GM19397 (cell line): ENCODE measurements around the gene MMP20.

ENCODE experiments used
- ATAC-seq: cut with Tn5 transposase; IDR thresholded peaks from one replicate; pipeline ENCODE4 v1.9.1; 2021; ENCODE audit warnings: mild to moderate bottlenecking, moderate library complexity; ENCODE audit not compliant: unreplicated experiment

The MMP20 gene

GRCh38 chr11:102623128-102623527, 2.0 kb downstream of the MMP20 start:
- ATAC-seq = no peak

DNA sequence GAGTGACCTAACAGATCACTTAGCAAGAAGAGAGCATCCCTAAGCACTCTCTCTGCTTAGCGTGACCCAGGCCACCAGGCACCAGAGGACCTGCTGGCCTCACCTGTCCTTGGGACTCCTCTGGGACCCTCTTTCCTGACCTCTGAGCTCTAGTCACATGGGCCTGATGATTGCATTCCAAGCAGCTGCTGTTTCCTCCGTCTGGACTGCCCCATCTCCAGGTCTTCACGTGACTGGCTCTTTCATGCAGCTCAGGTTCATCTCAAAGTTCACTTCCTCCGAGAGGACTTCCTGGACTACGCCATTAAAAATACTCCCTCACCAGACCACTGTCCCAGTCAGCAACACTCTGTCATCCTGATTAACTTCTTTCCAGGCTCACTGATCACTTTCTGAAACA, 2.9 kb downstream of the MMP20 start:
- ATAC-seq = no peak

DNA sequence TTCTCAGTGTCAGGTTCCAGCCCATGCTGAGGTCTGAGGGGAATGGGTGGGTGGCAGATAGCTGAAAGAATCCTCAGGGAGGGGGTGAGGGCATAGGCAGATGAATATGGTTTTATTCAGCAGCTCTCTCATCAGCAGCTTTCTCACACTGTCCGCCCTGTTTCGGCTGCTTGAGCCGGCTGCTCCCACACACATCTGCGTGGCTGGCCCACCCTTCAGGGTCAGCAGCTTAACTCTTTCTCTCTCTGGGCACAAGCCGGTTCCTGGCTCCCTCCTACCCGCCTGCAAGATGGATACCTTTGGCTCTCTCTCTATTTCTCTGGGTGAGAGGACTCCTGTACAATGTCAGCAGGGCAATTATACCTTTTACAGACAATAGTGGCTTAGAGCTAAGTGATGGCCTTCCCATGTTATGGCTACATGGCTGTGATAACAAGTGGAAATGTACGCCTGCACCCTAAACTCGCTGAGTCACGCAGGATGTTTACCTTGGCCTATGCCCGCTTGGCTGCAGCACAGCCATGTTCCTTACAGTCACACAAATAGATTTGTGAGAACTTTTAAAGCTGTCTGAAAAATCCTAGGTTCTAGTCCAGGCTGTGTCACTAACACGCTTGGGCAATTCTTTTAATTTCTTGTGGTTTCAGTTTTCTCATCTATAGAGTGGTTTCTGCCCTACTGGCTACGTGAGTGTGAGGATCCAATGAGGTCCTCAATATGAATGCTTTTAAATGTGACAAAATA, 4.1 kb downstream of the MMP20 start:
- ATAC-seq = no peak

DNA sequence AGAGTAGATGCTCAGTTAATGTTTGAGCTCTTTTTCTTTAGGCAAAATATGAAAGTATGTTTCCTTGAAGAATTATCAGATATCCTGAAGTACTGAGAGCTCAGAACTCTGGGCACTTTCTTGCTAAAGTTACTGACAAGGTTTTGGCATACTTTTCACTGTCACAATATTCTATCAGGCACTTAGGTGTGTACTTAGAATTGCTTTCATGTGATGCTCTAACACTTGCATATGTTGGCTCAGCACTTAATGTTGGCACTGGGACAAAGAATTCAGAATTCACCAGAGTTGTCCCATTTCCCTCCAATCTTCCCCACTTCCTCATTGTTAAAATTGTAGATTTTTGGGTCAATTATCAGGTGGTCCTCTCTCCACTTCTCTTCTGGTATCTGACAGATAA, 5.0 kb downstream of the MMP20 start:
- no peak for ATAC-seq

DNA sequence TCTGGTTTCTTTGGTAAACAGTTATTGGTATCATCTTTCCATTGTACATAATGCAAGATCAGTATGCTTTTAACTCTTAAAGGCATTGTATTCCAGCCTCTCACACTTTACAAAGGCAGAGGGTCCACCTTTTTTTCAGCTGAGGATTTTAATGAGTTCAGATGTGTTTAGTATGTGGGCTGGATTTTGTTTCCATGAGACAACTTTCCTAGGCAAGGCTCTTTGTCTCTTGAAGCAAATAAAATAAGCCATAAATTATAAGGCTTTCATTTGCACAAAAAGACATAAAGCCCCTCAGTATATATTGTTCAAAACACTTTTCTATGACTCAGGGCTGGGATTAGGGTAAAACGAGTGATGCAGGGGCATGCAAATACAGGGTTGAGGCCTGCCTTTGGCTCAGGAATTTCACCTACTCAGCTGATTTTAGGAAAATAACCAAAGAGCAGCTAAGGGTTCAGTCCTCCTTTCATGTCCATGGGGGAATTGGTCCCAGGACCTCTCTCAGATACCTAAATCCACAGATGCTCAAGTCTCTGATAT, 7.6 kb downstream of the MMP20 start:
- ATAC-seq = no peak

DNA sequence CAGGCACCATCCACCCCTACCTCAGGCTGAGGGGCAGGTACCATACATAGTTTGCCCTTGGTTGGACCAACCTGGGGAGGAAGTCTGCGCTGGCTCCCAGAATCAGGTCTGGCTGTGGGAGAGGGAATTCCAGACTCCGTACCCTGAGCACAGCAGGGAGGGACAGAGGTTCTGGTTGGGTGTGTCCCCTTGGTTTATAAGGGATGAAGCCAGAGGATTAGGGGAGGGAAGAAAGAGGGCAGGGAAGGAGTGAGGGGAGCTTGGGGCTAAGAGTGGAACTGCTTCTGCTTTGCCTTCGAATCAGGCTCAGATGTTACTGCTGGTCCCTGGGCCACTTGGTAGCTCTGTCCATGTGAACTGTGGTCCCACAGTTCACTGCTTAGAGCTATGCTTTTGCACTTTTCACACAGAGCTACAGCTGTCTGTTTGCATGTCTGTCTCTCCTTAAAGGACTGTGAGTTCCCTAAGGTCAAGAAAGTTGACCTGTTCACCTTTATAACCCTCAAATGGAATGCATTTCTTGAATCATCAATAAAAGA, 9.2 kb downstream of the MMP20 start:
- no peak for ATAC-seq

- no peak for ATAC-seq
Observed at GRCh38 chr11:102615077-102615893, 9.8 kb downstream of the MMP20 start.

GRCh38 chr11:102614485-102614884, 10.6 kb downstream of the MMP20 start:
- no peak for ATAC-seq

GRCh38 chr11:102614031-102614430, 11.1 kb downstream of the MMP20 start:
- ATAC-seq = no peak

DNA sequence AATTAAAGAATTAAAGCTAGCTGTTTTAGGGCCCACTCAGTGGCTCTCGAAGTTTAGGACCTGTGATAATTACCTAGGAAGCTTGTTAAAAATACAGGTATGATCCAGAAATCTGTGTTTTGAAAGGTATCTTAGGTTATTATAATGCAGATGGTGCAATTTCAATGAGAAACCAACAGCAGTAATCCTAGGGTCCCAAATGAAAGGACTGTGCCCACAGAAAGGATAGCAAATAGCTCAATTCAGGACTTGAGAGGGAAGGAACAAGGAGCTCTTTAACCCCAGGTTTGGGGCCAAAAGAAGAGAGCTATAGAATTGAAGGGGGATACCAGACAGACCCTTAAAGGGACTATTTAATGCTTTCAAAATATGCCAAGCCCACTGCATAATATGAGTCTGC, 11.7 kb downstream of the MMP20 start:
- no peak for ATAC-seq

DNA sequence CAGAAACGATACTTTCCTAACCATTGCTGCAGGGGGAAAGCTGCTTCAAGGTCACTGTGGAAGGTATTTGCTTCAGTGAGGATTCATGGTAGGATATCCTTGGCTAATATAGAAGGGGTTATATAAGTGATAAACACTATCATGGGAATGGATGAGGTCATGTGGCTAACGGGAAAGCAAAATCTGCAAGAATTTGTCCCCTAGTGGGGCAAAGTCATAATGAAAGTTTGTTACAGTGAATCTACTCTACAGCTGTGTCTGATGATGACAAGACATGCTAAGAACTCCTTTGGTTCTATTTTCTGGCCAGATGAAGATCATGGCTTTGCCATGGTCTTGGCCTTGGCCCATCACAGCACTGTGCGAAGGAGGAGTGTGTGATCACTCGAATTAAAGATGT, 13.8 kb downstream of the MMP20 start:
- ATAC-seq = no peak

DNA sequence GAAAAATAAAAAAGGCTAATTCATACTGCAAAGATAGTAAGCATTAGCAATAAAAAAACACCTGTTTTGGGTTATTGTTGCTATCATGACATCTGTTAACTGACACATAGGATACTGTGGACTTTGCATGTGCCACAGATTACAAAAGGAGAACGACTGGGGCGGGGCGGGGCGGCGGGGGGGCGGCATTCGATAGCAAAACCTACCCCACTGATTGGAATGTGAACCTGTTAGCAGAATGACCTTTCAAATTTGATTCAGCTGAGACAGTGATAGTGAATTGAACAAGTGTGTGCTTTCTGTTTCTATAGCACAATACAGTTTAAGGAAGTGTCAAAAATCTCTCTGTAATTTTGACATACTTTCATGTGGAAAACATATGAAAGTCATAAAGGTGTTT, 14.9 kb downstream of the MMP20 start:
- no peak for ATAC-seq

- ATAC-seq = no peak
Observed at GRCh38 chr11:102608699-102609098, 16.4 kb downstream of the MMP20 start.

DNA sequence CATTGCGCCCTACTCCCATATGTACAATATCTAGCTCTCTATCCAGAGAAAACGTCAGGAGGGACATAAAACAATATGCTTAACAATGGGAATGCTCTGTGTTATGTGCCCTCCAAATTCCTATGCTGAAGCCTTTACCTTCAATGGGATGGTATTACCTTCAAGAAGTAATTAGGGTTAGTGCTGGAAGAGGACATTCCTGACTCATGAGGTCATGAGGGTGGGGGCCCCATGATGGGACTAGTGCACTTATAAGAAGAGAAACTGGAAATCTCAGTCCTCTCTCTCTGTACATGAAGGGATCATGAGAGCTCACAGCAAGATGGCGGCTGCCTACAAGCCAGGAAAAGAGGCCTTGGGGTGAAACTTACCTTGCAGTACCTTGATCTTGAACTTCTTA, 20.3 kb downstream of the MMP20 start:
- no peak for ATAC-seq

DNA sequence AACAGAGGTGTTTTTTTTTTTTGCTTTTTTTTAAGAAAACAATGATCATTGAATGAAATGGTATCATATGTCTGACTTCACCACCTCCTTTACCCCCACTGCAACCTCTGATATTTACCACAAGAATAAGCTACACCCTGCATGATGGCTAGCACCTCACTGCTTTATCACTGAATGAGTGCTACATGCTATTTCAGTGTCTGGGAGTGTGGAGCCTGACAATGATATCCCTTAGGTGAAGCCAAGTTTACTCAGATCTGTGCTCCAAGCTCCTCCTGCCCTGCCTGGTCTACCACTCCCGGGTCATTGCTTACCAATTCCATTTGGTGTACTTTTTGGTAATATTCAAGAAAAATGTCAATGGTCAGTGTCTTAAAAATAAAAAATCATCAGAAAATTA, 21.1 kb downstream of the MMP20 start:
- no peak for ATAC-seq

DNA sequence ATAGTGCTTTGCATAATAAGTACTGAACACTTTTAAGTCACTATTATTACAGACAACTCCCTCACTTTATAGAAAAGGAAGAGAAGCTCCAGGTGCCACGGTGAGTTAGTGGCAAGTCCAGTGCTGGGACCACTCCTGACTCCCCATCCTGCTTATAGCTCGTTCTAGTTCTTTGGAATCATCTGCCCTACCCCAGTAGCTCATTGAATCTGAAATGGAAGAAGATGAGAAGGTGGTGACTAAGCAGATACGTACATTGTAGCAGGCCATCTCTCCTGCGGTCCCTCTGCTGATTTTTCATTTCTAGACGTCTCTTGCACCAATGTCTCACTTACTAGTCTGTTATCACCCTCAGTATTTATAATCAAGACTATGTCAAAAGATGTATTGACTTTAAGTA, 21.6 kb downstream of the MMP20 start:
- no peak for ATAC-seq

- no peak for ATAC-seq
Observed at GRCh38 chr11:102603091-102603490, 22.0 kb downstream of the MMP20 start.

DNA sequence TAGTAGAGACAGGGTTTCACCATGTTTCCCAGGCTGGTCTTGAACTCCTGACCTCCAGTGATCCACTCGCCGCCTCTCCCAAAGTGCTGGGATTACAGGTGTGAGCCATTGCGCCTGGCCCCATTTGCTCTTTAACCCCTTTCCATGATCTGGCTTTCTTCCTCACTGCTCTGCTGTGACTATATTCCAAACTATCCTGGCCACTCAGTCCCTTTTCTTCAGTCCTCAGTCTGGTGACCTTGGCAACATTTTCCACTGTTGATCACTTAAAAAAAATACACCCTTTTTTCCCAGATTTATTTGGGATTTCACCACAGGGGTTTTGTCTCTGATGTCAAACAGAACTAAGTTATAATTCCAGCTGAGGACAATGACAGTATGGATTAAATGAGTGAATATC, 24.5 kb downstream of the MMP20 start:
- no peak for ATAC-seq

DNA sequence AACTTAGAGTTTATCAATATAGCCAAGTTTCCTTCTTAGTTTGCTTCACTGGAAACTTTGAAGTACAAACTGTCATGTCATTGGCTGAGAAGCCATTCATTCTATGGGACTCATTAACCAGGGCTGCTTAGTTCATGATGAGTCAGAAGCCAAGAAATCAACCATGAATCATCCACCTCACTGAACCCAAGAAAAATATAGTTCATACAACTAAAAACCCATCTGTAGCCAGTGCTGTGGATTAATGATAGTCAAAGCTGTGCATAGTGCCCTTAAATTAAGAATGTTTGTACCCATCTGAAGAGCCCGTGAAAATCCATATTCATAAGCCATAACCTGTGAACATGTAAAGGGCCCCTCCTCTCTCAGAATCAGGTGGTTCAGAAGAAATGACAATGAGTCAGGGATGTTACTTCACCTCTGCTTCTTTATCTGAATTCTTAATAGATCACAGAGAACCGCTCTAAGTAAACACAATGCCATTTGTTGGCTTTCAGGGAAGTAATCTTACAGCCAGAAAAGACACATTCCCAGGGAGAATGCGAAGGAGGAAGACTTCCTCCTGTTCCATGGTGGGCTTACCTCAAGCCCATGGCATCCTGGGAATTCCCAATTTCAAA, 25.4 kb downstream of the MMP20 start:
- peak; percentile 92 for ATAC-seq

- ATAC-seq = no peak
Observed at GRCh38 chr11:102598272-102598671, 26.9 kb downstream of the MMP20 start.

GRCh38 chr11:102596578-102596977, 28.6 kb downstream of the MMP20 start:
- no peak for ATAC-seq
